Skin of body (tissue), 2 donors: ENCODE results near the gene SSBP3. TPM values are rescaled to one million over a fixed set of nuclear protein-coding genes. Genes with fewer than 3 reads are reported as not detected.
"Not testable (repeated sequence)": the region's sequence is repeated elsewhere in the genome, so short reads cannot be mapped to it uniquely, and the experiment has no call there.

ENCODE experiments used
- DNase-seq: peaks from one replicate; lab custom pipeline; 2025; lab: John Stamatoyannopoulos, UW
- total RNA-seq: library from RNA; depleted of rRNA; stranded (reverse); fragments of >200 nt; gene quantifications from one replicate; pipeline ENCODE4 v1.2.3, GENCODE V29; 2014

The SSBP3 gene
- total RNA-seq, 1 donor from 2014 or later: 21.7 TPM

GRCh38 chr1:54247863-54248515 lies 158.2 kb downstream of the SSBP3 start:
- DNase-seq: no peak

GRCh38 chr1:54246116-54246721 lies 160.0 kb downstream of the SSBP3 start:
- DNase-seq: no peak

- DNase-seq: no peak
Measured at GRCh38 chr1:54245501-54245900, 160.7 kb downstream of the SSBP3 start.

- no peak for DNase-seq
Measured at GRCh38 chr1:54244655-54245054, 161.5 kb downstream of the SSBP3 start.

- DNase-seq: no peak
Measured at GRCh38 chr1:54243022-54243421, 163.2 kb downstream of the SSBP3 start.

GRCh38 chr1:54241364-54241763 lies 164.8 kb downstream of the SSBP3 start:
- DNase-seq: no peak

- DNase-seq: no peak
Measured at GRCh38 chr1:54240741-54241335, 165.4 kb downstream of the SSBP3 start.

- no peak for DNase-seq
Measured at GRCh38 chr1:54239631-54240031, 166.6 kb downstream of the SSBP3 start.

- no peak for DNase-seq
Measured at GRCh38 chr1:54239035-54239383, 167.2 kb downstream of the SSBP3 start.

- no peak for DNase-seq
Measured at GRCh38 chr1:54238353-54239034, 167.7 kb downstream of the SSBP3 start.

- DNase-seq: no peak
Measured at GRCh38 chr1:54237586-54237985, 168.6 kb downstream of the SSBP3 start.

GRCh38 chr1:54234284-54234683 lies 171.9 kb downstream of the SSBP3 start:
- no peak for DNase-seq

- DNase-seq: not testable (repeated sequence)
Measured at GRCh38 chr1:54233196-54233595, 173.0 kb downstream of the SSBP3 start.

- no peak for DNase-seq
Measured at GRCh38 chr1:54230507-54231339, 175.5 kb downstream of the SSBP3 start.

- no peak for DNase-seq
Measured at GRCh38 chr1:54229281-54229891, 176.8 kb downstream of the SSBP3 start.

- DNase-seq: no peak
Measured at GRCh38 chr1:54228638-54229079, 177.5 kb downstream of the SSBP3 start.

GRCh38 chr1:54227891-54228310 lies 178.3 kb downstream of the SSBP3 start:
- DNase-seq: no peak

- DNase-seq: no peak
Measured at GRCh38 chr1:54227091-54227602, 179.0 kb downstream of the SSBP3 start.

GRCh38 chr1:54225986-54226559 lies 180.1 kb downstream of the SSBP3 start:
- no peak for DNase-seq

- DNase-seq: no peak
Measured at GRCh38 chr1:54225378-54225777, 180.8 kb downstream of the SSBP3 start.
